CD4-positive, alpha-beta T cell treated with Interleukin-6 at 100 ng/mL for 8 hours (primary cell): ENCODE results near the gene ASPSCR1.

Source experiments
- DNase-seq: peaks from one replicate; pipeline ENCODE4 v3.0.0-alpha.2; 2020; ENCODE audit warnings: mixed read lengths, low spot score

The ASPSCR1 gene

GRCh38 chr17:81983011-81983638 lies 5.7 kb downstream of the ASPSCR1 start:
- DNase-seq = no peak

DNA sequence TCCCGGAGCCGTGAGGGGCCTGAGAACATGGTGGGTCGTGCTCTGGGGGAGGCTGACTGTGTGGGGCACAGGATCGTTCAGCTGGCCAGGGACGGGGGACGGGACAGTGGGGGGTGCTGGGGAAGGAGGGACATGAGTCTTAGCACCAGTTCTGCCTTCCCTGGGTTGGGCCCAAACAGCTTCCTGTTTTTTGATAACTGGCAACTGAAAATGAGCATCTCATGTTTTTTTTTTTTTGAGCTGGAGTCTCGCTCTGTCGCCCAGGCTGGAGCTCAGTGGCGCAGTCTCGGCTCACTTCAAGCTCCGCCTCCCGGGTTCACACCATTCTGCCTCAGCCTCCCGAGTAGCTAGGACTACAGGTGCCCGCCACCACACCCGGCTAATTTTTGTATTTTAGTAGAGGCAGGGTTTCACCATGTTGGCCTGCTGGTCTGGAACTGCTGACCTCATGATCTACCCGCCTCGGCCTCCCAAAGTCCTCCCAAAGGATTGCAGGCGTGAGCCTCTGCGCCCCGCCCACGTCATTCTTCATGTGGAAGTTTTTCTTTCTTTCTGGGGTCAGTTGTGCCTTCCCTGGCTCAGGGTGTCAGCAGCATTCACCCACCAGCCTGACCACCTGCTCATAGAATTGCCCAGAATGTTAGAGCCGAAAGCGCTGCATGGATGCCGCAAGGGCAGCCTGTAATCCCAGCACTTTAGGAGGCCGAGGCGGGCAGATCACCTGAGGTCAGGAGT lies 6.4 kb downstream of the ASPSCR1 start:
- no peak for DNase-seq

DNA sequence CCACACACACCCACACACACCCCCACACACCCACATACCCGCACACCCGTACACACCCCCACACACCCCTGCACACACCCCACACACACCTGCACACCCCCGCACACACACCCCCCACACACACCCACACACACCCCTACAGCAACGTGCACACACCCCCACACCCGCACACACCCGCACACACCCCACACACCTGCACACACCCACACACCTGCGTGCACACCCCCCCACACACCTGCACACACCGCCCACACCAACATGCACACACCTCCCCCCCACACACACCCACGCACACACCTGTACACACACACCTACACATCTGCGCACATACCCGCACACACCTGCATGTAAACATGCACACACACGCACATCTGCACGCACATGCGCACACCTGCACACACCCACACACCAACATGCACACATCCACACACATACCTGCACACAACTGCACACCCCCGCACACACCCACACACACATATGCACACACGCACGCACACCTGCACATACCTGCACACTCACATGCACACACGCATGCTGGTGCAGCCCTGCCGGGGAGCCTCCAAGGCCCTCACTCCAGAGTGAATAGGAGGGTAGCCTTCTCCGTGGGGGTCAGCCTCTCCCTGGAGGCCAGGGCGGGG lies 7.5 kb downstream of the ASPSCR1 start:
- no peak for DNase-seq

DNA sequence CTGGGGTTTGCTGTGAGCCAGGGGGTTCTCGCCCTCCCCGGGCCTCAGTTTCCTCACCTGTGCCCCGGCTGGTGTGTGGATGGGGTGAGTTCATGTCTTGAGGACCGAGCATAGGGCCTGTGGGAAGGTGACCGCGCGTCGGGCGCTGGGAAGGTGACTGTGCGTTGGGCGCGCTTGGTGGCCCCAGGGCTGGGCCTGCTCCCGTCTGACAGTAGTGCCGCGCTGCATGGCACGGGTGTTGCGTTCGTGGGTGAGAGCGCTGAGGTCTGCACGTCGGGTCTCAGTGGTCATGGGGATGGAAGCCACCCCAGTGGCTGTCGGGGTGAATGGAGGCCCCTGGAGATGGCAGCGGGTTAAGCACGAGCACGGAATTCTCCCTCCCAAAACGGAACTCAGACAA lies 9.2 kb downstream of the ASPSCR1 start:
- DNase-seq = no peak

DNA sequence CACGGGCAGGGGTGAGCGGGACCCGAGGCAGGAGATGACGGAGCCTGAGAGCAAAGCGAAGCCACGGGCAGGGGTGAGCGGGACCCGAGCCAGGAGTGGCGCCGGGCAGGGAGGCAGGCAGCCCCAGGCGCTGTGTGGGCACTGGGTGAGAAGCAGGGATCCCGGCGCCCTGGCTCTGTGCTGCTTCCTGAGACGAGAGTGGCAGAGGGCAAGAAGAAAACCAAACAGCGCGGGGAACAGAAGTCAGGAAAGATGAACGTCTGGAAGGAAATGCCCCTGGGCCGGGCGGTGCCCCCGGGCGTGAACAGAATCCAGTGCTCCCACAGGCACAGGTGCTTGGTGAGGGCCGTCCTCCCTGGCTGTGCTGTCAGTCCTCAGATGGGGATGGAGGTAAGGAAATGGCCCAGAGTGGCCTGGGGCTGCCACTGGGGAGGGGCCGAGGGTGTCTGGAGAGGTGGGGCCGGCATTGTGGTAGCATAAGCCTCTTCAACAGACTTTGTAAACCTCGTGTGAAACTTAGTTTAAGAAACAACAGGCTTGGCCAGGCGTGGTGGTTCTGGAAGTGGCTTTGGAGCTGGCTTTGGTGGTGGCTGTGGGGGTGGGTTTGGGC lies 9.8 kb downstream of the ASPSCR1 start:
- no peak for DNase-seq

DNA sequence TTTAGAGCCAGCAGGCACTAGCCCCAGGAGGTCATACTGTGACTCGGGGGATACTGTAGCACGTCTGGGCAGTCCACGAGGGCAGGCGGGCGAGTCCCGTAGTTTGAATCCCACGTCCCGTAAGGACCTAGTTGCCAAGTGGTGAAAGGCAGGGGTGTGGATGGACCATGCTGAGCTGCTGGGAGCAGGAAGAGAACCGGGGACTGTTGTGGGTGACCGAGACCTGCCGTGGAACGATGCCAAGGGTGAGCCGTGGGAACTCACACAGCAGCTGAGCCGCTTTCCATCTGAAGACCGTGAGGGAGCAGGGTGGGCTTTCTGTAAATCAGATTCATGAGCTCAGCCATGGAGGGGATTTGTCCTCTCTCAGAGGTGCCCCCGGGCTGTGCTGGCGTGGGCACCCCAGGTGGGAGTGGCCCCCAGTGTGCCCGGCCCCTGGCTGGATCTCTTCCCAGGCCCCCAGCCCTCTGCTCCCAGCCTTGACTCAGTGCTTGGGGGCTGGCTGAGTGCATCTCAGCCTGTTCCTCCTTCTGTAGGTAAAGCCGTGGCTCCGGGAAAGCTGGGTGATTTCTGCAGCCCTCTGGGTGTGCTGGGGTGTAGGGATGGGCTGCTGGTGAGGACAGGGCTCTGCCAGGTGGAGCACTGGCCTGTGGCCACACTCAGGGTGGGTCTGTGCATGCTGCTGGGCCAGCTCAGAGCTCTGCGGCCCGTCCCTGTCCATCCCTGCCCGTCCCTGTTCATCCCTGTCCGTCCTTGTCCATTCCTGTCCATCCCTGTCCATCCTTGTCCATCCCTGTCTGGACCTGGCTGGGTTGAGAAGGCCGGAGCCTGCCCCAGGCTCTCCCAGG lies 13.6 kb downstream of the ASPSCR1 start:
- DNase-seq = no peak

DNA sequence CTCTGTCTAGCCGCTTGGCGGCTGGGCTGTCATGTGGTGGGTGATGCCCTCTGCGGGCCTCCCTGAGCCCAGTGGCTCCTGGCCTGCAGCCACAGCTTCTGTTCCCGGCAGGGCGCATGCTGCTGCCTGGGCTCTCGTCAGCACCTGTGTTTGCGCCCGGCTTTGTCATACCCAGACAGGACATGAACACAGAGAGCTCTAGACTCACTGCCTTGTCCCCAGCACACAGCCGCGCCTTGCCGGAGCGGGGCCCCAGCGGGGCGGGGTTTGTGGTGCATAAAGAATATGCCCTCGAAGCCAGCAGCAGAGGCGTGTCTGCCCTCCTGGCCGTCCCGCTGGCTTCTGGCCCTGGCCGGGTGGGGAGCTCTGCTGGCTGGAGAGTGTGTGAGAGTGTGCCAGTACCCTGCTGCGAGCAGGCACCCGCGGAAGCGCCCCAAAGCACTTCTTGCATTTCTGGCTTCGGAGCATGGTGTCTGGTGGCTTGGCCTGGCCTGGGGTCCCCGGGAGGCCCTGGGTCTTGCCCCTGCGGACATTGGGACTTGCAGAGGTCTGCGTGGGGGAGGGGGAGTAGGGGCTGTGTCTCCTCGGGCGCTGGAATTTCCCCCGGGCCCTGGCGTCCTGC lies 14.4 kb downstream of the ASPSCR1 start:
- DNase-seq = no peak

- no peak for DNase-seq
Measured at GRCh38 chr17:81992306-81993102, 15.1 kb downstream of the ASPSCR1 start.

DNA sequence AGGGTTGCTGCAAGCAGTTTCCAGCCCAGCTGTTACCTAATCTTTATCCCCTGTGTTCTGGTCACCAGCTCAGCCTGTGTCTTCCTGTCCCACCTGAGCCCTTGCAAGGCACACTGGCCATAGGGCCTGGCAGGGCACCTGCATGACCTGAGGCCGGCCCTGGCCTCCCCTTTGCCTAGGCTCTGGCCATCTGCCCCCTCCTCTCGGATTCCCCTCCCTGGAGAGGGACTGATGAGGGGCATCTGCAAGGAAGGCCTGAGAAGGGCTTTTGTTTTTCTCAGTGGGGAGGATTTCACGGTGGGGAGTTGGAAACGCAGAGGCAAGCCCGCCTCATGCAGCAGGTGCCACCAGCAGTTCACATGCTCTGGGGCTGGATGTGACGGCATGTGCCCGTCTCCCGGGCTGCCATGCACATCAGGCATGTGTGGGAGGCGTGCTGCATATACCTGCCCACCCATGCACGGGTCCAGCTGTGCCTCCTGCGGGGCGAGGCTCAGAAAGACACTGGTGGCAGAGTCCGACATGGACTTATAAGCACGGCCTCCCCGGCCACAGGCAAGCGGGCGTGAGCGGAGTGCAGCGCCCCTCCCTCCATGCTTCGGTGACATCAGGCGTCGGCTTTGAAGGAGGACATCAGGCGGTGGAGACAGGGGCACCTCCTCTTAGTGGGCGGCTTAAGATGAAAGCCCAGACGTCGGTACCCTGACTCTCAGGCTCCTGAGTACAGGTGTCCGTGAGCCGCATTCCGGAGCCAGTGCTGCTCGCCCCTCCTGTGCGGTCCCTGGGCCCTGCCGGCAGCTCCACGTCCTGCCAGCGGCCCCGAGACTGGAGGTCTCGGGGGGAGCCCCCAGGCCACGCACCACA lies 16.5 kb downstream of the ASPSCR1 start:
- no peak for DNase-seq

DNA sequence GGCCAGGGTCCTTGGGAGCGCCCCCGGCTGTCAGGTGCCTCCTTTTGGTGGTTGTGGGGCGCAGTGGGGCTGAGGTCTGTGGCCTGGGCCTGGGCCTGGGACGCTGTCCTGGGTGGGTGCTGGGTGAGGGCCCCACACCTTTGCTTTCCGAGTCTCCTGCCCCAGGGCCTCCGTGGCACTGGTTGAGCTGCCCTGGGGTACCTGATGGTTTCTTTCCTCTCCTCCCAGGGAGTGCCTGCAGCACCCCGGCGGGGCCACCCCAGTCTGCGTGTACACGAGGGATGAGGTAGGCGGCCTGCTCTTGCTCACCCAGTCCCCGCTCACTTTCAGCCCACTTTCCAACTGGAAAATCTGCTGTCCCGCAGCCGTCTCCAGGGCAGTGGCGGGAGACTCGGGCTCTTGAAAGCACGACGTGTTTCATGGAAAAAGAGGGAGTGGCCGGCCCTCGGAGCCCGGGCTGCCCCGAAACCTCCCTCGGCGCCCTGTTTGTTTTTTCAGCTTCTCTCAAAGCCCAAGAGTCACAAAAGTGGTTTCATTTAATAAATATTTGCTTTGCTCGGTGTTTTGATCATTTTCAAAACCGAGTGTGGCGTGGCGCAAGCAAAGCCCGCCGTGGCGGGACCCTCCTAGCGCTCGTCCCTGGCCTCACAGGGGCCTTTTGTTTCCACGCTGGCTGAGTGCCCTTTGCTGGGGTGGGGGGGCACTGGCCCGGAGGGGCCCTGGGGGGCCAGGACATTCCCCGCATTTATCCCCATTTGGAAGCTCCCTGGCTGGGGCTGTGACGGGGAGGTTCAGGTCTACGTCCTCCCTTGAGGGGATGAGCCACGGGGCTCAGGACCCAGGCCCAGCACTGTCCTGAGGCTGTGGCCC lies 17.4 kb downstream of the ASPSCR1 start:
- DNase-seq = no peak

DNA sequence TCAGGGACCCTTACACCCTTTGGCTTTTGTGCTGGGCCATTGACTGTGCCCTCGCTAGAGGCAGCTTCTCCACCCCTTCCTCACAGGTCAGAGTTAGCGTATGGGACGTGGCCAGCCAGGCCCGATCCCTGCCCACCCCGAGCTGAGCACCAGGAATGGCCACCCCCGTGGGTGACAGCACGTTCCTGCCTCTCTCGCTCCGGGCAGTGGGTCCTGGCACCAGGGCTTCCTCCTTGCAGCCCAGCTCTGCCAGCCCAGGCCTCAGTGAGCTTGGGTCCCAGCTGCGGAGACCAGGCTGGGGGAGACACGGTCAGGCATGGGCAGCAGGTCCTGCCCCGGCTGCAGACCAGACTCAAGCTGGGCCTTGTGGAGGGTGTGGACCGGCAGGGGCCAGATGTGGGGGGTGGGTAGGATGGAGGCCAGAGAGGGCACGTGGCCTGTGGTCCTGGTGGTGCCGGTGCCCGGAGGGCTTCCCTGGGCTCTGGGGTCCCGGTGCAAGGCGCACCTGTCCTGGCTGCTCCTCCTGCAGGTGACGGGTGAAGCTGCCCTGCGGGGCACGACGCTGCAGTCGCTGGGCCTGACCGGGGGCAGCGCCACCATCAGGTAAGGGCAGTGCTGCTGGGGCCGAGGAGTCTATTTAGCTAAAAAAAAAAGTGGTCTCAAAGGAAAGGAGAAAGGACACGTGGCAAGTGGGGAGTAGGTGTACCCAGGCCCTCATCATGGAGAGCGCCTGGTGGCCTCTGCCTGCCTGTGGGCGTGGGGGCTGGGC lies 18.2 kb downstream of the ASPSCR1 start:
- DNase-seq = no peak

DNA sequence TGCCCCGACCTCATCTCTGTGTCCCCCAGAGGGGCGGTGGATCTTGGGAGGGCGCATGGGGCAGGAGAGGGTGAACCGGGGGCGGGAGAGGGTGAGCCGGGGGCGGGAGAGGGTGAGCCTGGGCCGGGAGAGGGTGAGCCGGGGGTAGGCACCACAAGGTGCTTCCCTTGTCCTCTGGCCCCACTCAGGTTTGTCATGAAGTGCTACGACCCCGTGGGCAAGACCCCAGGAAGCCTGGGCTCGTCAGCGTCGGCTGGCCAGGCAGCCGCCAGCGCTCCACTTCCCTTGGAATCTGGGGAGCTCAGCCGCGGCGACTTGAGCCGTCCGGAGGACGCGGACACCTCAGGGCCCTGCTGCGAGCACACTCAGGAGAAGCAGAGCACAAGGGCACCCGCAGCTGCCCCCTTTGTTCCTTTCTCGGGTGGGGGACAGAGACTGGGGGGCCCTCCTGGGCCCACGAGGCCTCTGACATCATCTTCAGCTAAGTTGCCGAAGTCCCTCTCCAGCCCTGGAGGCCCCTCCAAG lies 18.9 kb downstream of the ASPSCR1 start:
- DNase-seq = no peak

DNA sequence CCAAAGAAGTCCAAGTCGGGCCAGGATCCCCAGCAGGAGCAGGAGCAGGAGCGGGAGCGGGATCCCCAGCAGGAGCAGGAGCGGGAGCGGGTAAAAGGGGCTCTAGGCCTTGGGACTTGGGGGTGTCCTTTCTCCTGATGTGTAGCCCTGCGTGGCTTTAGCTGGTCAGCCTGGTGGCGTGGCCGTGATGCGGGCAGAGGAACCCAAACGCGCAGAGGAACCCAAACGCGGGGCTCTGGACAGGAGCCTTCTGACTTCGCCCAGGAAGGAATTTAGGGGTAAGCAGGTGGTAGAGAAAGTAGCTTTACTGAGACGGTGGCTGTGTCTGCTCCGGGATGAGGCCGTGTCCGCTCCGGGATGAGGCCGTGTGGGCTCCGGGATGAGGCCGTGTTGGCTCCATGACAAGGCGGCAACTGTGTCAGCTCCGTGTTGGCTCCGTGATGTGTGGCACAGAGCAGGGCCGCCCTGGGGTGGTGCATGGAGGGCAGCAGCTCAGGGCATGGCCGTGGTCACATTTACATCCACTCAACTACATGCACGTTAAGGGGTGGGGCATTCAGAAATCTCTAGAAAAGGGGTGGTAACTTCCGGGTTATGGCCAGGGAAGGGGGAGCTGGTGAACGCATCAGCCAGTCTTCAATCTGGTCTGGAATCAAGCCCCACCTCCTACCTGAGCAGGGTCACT lies 19.5 kb downstream of the ASPSCR1 start:
- no peak for DNase-seq

GRCh38 chr17:81998212-81998611 lies 20.8 kb downstream of the ASPSCR1 start:
- DNase-seq = no peak

GRCh38 chr17:81998691-81999438 lies 21.4 kb downstream of the ASPSCR1 start:
- DNase-seq = no peak

DNA sequence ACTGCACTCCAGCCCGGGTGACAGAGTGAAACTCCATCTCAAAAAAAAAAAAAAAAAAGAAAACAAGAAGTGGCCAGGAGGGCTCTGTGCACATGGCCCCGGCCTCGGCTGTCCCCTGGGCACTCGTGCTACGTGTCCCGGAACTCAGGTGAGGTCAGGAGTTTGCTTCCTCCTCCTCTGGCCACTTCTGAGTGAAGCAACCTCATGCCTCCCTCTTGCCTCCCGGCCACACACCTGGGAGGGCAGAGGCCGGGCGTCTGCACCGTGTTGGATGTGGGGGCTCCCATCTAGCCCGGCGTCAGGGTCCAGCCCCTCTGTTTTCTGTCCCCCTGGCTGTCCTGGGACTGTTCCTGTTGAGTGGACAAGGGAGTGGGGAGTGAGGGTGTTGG lies 22.2 kb downstream of the ASPSCR1 start:
- no peak for DNase-seq
